ENCODE results near the gene NUCB2. TPM values are rescaled to one million over a fixed set of nuclear protein-coding genes. Genes with fewer than 3 reads are reported as not detected.

NUCB2 gene
- total RNA-seq, 6 donors from 2014 or later = 24.0 to 167 (median 42.5) TPM

DNA sequence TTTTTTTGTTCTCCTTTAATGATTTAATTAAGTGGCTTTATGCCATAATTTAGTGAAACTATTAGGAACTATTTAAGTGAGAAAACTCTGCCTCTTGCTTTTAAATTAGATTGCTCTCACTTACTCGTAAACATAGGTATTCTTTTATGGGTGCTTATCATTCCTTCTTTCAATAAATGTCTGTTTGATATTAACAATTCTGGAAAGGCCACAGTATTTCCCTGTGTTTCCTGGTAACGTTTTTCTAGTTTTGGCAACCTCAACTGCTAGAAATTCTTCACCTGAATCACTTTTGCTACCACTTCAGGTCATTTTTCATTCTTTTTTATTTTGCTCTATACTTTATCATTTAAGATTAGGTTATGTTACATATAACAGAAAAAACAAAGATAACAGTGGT lies 55.1 kb downstream of the NUCB2 start:
- peaks cover 0 to 65% (median 29%) of the 10 kb centered on the region in 4 donors for H3K36me3 ChIP-seq
- WGBS, 2 donors = 64 to 71% methylated on average over 2 of the region's 2 CpGs

DNA sequence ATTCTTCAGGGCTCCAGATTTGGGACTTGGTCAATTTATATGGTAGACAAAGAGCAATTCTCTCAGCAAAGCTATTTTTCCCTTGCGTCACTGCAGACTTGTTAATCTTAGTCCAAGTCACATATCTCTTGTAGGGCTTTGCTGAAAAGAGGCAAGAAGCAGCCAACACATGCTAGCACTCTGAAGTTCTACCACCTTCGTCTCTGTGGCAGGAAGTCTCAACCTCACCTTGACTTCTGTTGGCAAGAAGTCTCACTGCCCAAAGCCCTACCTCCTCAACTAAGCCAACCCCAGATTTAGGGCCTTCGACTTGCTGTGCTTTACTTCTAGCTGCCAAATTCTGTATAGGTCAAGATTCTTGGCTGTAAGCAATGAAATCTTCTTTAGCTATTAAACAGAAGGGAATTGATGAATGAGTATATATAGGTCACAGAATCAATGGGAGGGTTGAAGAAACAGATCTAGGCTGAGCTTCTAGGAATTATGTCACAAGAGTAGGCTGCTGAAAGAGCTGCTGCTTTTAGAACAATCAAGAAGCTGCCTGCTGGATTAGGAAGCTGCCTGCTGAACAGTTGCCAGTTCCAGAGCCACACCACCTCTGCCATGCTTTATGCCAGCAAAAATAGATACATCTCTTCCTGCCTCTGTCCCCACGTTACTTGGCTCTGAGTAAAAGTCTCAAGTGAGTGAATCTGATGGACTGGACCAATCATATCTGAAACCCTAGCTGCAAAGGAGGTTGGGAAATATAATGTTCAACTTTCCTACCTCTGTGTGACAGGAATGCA lies 57.5 kb downstream of the NUCB2 start:
- ATAC-seq (ENCODE audit: low FRiP score in 2 of 2) = no peak
- no peak overlapping the region for H3K4me3 ChIP-seq
- no peaks in the 10 kb centered on the region for H3K4me1 ChIP-seq
- H3K9me3 ChIP-seq = no peaks in the 10 kb centered on the region
- TF ChIP-seq POLR2AphosphoS5 (IDR thresholded peaks at IDR 0.05) (no peak), CTCF (IDR thresholded peaks at IDR 0.05) (no peak), EP300 (IDR thresholded peaks at IDR 0.05) (no peak), POLR2A (IDR thresholded peaks at IDR 0.05) (no peak)
- no peak for DNase-seq
- 83 to 90% methylated on average over 4 of the region's 4 CpGs for WGBS, 2 donors
- no peaks in the 10 kb centered on the region for H3K27me3 ChIP-seq
- H3K36me3 ChIP-seq = peaks cover 0 to 59% (median 21%) of the 10 kb centered on the region in 4 donors
- H3K27ac ChIP-seq = no peak overlapping the region

More for the DNA sequence above, 55.1 kb downstream of the NUCB2 start:
- Histone ChIP-seq H3K4me3 (no peak overlapping the region), H3K27me3 (no peaks in the 10 kb centered on the region), H3K27ac (no peak overlapping the region), H3K9me3 (no peaks in the 10 kb centered on the region), H3K4me1 (no peaks in the 10 kb centered on the region)
- DNase-seq = no peak
- no peak for ATAC-seq (ENCODE audit: low FRiP score in 2 of 2)
- TF ChIP-seq CTCF (IDR thresholded peaks at IDR 0.05) (no peak), POLR2AphosphoS5 (IDR thresholded peaks at IDR 0.05) (no peak), POLR2A (IDR thresholded peaks at IDR 0.05) (no peak), EP300 (IDR thresholded peaks at IDR 0.05) (no peak)

DNA sequence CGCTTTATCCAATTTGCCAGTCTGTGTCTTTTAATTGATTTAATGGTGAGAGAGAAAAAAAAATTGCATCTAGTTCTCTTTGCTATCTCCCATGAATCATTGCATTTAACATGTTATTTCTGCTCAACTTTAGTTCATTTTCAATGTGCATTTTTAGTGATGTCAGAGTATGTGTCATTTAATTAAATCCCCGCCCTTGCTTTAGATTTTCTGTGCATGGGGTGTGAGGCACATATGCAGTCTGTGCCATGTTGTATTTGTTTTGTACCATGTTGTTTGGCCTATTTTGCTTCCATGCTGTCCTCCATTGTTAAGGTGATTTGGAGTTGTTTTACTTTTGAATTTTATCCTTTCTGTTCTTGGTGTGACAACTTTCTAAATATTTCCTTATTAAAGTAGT lies 66.7 kb downstream of the NUCB2 start:
- no peaks in the 10 kb centered on the region for H3K27me3 ChIP-seq
- TF ChIP-seq EP300 (IDR thresholded peaks at IDR 0.05) (no peak), CTCF (IDR thresholded peaks at IDR 0.05) (no peak), POLR2AphosphoS5 (IDR thresholded peaks at IDR 0.05) (no peak), POLR2A (IDR thresholded peaks at IDR 0.05) (no peak)
- no peaks in the 10 kb centered on the region for H3K9me3 ChIP-seq
- no peaks in the 10 kb centered on the region for H3K36me3 ChIP-seq
- no peak overlapping the region for H3K4me3 ChIP-seq
- no peak for ATAC-seq (ENCODE audit: low FRiP score in 2 of 2)
- no peak for DNase-seq
- H3K4me1 ChIP-seq = no peaks in the 10 kb centered on the region
- 96 to 100% methylated on average over 2 of the region's 2 CpGs for WGBS, 2 donors
- H3K27ac ChIP-seq = no peak overlapping the region

GRCh38 chr11:17343907-17344306 lies 67.4 kb downstream of the NUCB2 start:
- no peak overlapping the region for H3K27ac ChIP-seq
- no peaks in the 10 kb centered on the region for H3K4me1 ChIP-seq
- H3K36me3 ChIP-seq = no peaks in the 10 kb centered on the region
- no peaks in the 10 kb centered on the region for H3K9me3 ChIP-seq
- WGBS, 2 donors = 96 to 100% methylated on average over 1 of the region's 1 CpG
- H3K4me3 ChIP-seq = no peak overlapping the region
- TF ChIP-seq POLR2A (IDR thresholded peaks at IDR 0.05) (no peak), EP300 (IDR thresholded peaks at IDR 0.05) (no peak)
- peak in 1 of 2 donors; percentile 67 for ATAC-seq (ENCODE audit: low FRiP score in 2 of 2)
- DNase-seq = no peak
- no peaks in the 10 kb centered on the region for H3K27me3 ChIP-seq

GRCh38 chr11:17347676-17348075 lies 71.1 kb downstream of the NUCB2 start:
- no peaks in the 10 kb centered on the region for H3K36me3 ChIP-seq
- H3K27ac ChIP-seq = no peak overlapping the region
- H3K4me3 ChIP-seq = no peak overlapping the region
- WGBS, 2 donors = 61 to 86% methylated on average over 1 of the region's 1 CpG
- no peaks in the 10 kb centered on the region for H3K27me3 ChIP-seq
- H3K4me1 ChIP-seq = peaks cover 4 to 16% (median 9%) of the 10 kb centered on the region in 4 donors
- ATAC-seq (ENCODE audit: low FRiP score in 2 of 2) (no peak), DNase-seq (no peak)
- no peaks in the 10 kb centered on the region for H3K9me3 ChIP-seq
- TF ChIP-seq EP300 (IDR thresholded peaks at IDR 0.05) = no peak
- no peak for TF ChIP-seq POLR2A (IDR thresholded peaks at IDR 0.05)
- no peak for TF ChIP-seq POLR2AphosphoS5 (IDR thresholded peaks at IDR 0.05)
- TF ChIP-seq CTCF (IDR thresholded peaks at IDR 0.05) = no peak
